H1 (cell line): ENCODE data around the gene TMEM82. TPM values are rescaled to one million over a fixed set of nuclear protein-coding genes. Genes with fewer than 3 reads are reported as not detected.

ENCODE experiments used
- CTCF ChIA-PET: fragments of 300-600 bp; sonication (Branson Sonifier 250); formaldehyde crosslinking; loops from one replicate; lab custom pipeline; 2021; ENCODE audit not compliant: partially characterized antibody; lab: Charles Lee
- POLR2A ChIA-PET: fragments of 300-600 bp; sonication (Branson Sonifier 250); formaldehyde crosslinking; loops from one replicate; lab custom pipeline; 2021; ENCODE audit warnings: inconsistent platforms; ENCODE audit not compliant: partially characterized antibody; lab: Charles Lee
- DNase-seq, 2 experiments: peaks; one replicate each; pipeline versions ENCODE4 v3.0.0 to v3.0.0-alpha.2; 2010 to 2022; ENCODE audit warnings: low spot score in 2 of 2, low read depth in 1 of 2, mixed read lengths in 1 of 2
- FAIRE-seq: peaks from 2 replicates; lab custom pipeline; 2011; peaks lifted over from hg19 to GRCh38; lab: Jason Lieb, UNC
- H2AFZ ChIP-seq: 2 replicates; pipeline ENCODE4 v1.8.1; 2012; ENCODE audit warnings: low read length, inconsistent platforms
- H2AK5ac ChIP-seq: 2 replicates; pipeline ENCODE4 v1.6.1; 2013; ENCODE audit warnings: low read depth, low read length
- H2BK120ac ChIP-seq: replicated peaks from 2 replicates; pipeline ENCODE3; 2013; ENCODE audit warnings: low read depth, low read length, inconsistent platforms
- H2BK12ac ChIP-seq: 2 replicates; pipeline ENCODE4 v1.6.1; 2013; ENCODE audit warnings: low read depth, low read length
- H2BK15ac ChIP-seq: 2 replicates; pipeline ENCODE4 v1.6.1; 2013; ENCODE audit warnings: low read length
- H2BK20ac ChIP-seq: 2 replicates; pipeline ENCODE4 v1.6.1; 2013; ENCODE audit warnings: low read length
- H2BK5ac ChIP-seq: 2 replicates; pipeline ENCODE4 v1.6.1; 2013; ENCODE audit warnings: low read depth, low read length
- H3K14ac ChIP-seq: 2 replicates; pipeline ENCODE4 v1.6.1; 2013; ENCODE audit warnings: inconsistent platforms; ENCODE audit not compliant: insufficient read length
- H3K18ac ChIP-seq: 2 replicates; pipeline ENCODE4 v1.6.1; 2013; ENCODE audit warnings: low read length; ENCODE audit errors: extremely low read depth
- H3K23ac ChIP-seq: 2 replicates; pipeline ENCODE4 v1.6.1; 2013; ENCODE audit warnings: inconsistent platforms; ENCODE audit not compliant: insufficient read length
- H3K23me2 ChIP-seq: 2 replicates; pipeline ENCODE4 v1.6.1; 2013; ENCODE audit warnings: low read depth, low read length
- H3K27ac ChIP-seq: 2 replicates; pipeline ENCODE4 v1.6.1; 2011; ENCODE audit warnings: low read depth, low read length, inconsistent platforms
- H3K27me3 ChIP-seq, 4 experiments: replicated peaks in 1 of 4; 1 replicate in 1 of 4; 2 replicates in 3 of 4; pipeline versions ENCODE4 v1.6.1 to v1.8.1; 2011 to 2013; ENCODE audit warnings: low read length in 3 of 4, mild to moderate bottlenecking in 3 of 4, inconsistent platforms in 2 of 4, mixed read lengths in 2 of 4, moderate library complexity in 1 of 4; ENCODE audit not compliant: control insufficient read depth in 3 of 4, insufficient read depth in 3 of 4; ENCODE audit errors: extremely low read depth in 1 of 4
- H3K36me3 ChIP-seq, 4 experiments: 2 replicates each; pipeline versions ENCODE4 v1.6.1 to v1.8.1; 2011 to 2013; ENCODE audit warnings: mild to moderate bottlenecking in 4 of 4, low read length in 3 of 4, moderate library complexity in 2 of 4, control low read depth in 1 of 4, inconsistent platforms in 1 of 4; ENCODE audit not compliant: insufficient read depth in 4 of 4, control insufficient read depth in 2 of 4
- H3K4ac ChIP-seq: replicated peaks from 2 replicates; pipeline ENCODE3; 2013; ENCODE audit warnings: low read length, low read depth, mixed read lengths, inconsistent platforms; ENCODE audit not compliant: insufficient read length
- H3K4me1 ChIP-seq, 4 experiments: replicated peaks in 1 of 4; 1 replicate in 1 of 4; 2 replicates in 3 of 4; pipeline versions ENCODE4 v1.6.1 to v1.8.1; 2011 to 2013; ENCODE audit warnings: low read length in 3 of 4, inconsistent platforms in 2 of 4, mixed read lengths in 1 of 4; ENCODE audit not compliant: insufficient read depth in 4 of 4, control insufficient read depth in 3 of 4
- H3K4me2 ChIP-seq, 2 experiments: 2 replicates each; pipeline versions ENCODE4 v1.6.1 to v1.8.1; 2011 to 2013; ENCODE audit warnings: low read depth in 2 of 2, low read length in 2 of 2, control low read depth in 1 of 2, inconsistent platforms in 1 of 2, mild to moderate bottlenecking in 1 of 2; ENCODE audit not compliant: insufficient read depth in 1 of 2
- H3K4me3 ChIP-seq, 4 experiments: fragments of 200-600, 300-600 bp in 1 of 4; sonication (generic), shearing (Covaris generic), sonication (Bioruptor Twin) in 1 of 4; 2 replicates each; pipeline versions ENCODE4 v1.5.1 to v1.8.1; 2011 to 2016; ENCODE audit warnings: low read length in 4 of 4, low read depth in 3 of 4, control low read depth in 2 of 4, inconsistent platforms in 2 of 4, mild to moderate bottlenecking in 2 of 4, mixed read lengths in 1 of 4, moderate library complexity in 1 of 4; ENCODE audit not compliant: insufficient read depth in 2 of 4; ENCODE audit errors: extremely low read depth in 1 of 4
- H3K56ac ChIP-seq: replicated peaks from 2 replicates; pipeline ENCODE3; 2013; ENCODE audit warnings: low read depth, mild to moderate bottlenecking, mixed read lengths, low read length, inconsistent platforms; ENCODE audit not compliant: insufficient read length
- H3K79me1 ChIP-seq: 2 replicates; pipeline ENCODE4 v1.6.1; 2013; ENCODE audit warnings: low read depth, low read length, control low read depth
- H3K79me2 ChIP-seq, 2 experiments: 2 replicates each; pipeline versions ENCODE4 v1.6.1 to v1.8.1; 2012 to 2013; ENCODE audit warnings: low read length in 2 of 2, mild to moderate bottlenecking in 2 of 2, inconsistent platforms in 1 of 2; ENCODE audit not compliant: insufficient read depth in 2 of 2, control insufficient read depth in 1 of 2
- H3K9ac ChIP-seq, 4 experiments: replicated peaks in 1 of 4; 1 replicate in 1 of 4; 2 replicates in 3 of 4; pipeline versions ENCODE4 v1.6.1 to v1.8.1; 2011 to 2013; ENCODE audit warnings: low read depth in 3 of 4, low read length in 3 of 4, control low read depth in 2 of 4, mild to moderate bottlenecking in 2 of 4, moderate library complexity in 2 of 4, inconsistent platforms in 1 of 4; ENCODE audit errors: extremely low read depth in 1 of 4
- H3K9me3 ChIP-seq, 2 experiments: 2 replicates each; pipeline versions ENCODE4 v1.6.1 to v1.8.1; 2012 to 2013; ENCODE audit warnings: mild to moderate bottlenecking in 2 of 2, moderate library complexity in 2 of 2, control low read depth in 1 of 2, inconsistent platforms in 1 of 2, low read depth in 1 of 2, low read length in 1 of 2, mixed read lengths in 1 of 2; ENCODE audit not compliant: insufficient read depth in 2 of 2
- H4K20me1 ChIP-seq, 2 experiments: replicated peaks in 1 of 2; 2 replicates each; pipeline versions ENCODE3 to v1.8.1; 2011 to 2013; ENCODE audit warnings: inconsistent platforms in 2 of 2, low read length in 2 of 2, mild to moderate bottlenecking in 1 of 2; ENCODE audit not compliant: insufficient read depth in 2 of 2, control insufficient read depth in 1 of 2
- H4K5ac ChIP-seq: 2 replicates; pipeline ENCODE4 v1.6.1; 2013; ENCODE audit warnings: low read length, low read depth, mixed read lengths, inconsistent platforms; ENCODE audit not compliant: insufficient read length
- H4K8ac ChIP-seq: 2 replicates; pipeline ENCODE4 v1.8.0; 2013; ENCODE audit warnings: mild to moderate bottlenecking, moderate library complexity, low read length, inconsistent platforms; ENCODE audit not compliant: insufficient read depth; ENCODE audit errors: extremely low read depth
- H4K91ac ChIP-seq: replicated peaks from 2 replicates; pipeline ENCODE3; 2013; ENCODE audit warnings: low read length, mixed read lengths, inconsistent platforms; ENCODE audit not compliant: insufficient read length
- BCL11A ChIP-seq, 2 experiments: IDR thresholded peaks; one replicate each; pipeline ENCODE4 v1.6.1; 2011; ENCODE audit warnings: low read depth in 2 of 2, low read length in 2 of 2, mild to moderate bottlenecking in 2 of 2
- BRCA1 ChIP-seq: IDR thresholded peaks from 2 replicates; pipeline ENCODE4 v1.6.1; 2012; ENCODE audit warnings: low read depth, low read length, improper control_type of control experiment
- CBX8 ChIP-seq: fragments of 300-800, 300-1000 bp; sonication (generic); IDR thresholded peaks from 2 replicates; pipeline ENCODE4 v1.7.1; 2016; ENCODE audit warnings: low read depth, low read length, borderline replicate concordance
- GTF2F1 ChIP-seq: IDR thresholded peaks from 2 replicates; pipeline ENCODE4 v1.6.1; 2012; ENCODE audit warnings: low read depth, low read length, improper control_type of control experiment, borderline replicate concordance
- JUND ChIP-seq: IDR thresholded peaks from 2 replicates; pipeline ENCODE4 v1.6.1; 2011; ENCODE audit warnings: mild to moderate bottlenecking, improper control_type of control experiment, low read length
- KDM5A ChIP-seq: fragments of 200-600 bp; IDR thresholded peaks from 2 replicates; pipeline ENCODE4 v1.7.1; 2012; ENCODE audit warnings: mild to moderate bottlenecking, low read length, inconsistent platforms, mixed read lengths
- PHF8 ChIP-seq: fragments of 200-600 bp; sonication (generic); conservative IDR thresholded peaks from 2 replicates; pipeline ENCODE4 v1.7.1; 2012; ENCODE audit warnings: low read depth, mild to moderate bottlenecking, inconsistent platforms, low read length, moderate library complexity
- SAP30 ChIP-seq: fragments of 300-600 bp; sonication (generic); IDR thresholded peaks from 2 replicates; pipeline ENCODE4 v1.7.1; 2012; ENCODE audit warnings: low read length, moderate library complexity, mild to moderate bottlenecking, inconsistent platforms; ENCODE audit not compliant: insufficient read depth, insufficient replicate concordance
- SIRT6 ChIP-seq: IDR thresholded peaks from one replicate; pipeline ENCODE4 v1.7.1; 2012; ENCODE audit warnings: low read length, inconsistent platforms
- SP4 ChIP-seq: IDR thresholded peaks from 2 replicates; pipeline ENCODE4 v1.6.1; 2012; ENCODE audit warnings: low read length, inconsistent platforms
- ZNF274 ChIP-seq: IDR thresholded peaks from 2 replicates; pipeline ENCODE4 v1.7.0; 2012; ENCODE audit warnings: low read length, borderline replicate concordance; ENCODE audit errors: extremely low read depth
- WGBS, 2 experiments: shearing (Covaris generic) in 1 of 2; methylation state at CpG; one replicate each; pipeline versions ENCODE4 v1.1.6 to v1.1.7; 2013 to 2015; ENCODE audit warnings: low lambda C conversion rate in 2 of 2, mixed read lengths in 2 of 2, inconsistent platforms in 1 of 2, low coverage in 1 of 2, missing lambda C conversion rate in 1 of 2; ENCODE audit not compliant: insufficient replicate concordance in 2 of 2, insufficient coverage in 1 of 2, insufficient read length in 1 of 2; ENCODE audit errors: extremely low coverage in 1 of 2, missing lambda C conversion rate in 1 of 2; 5-methylcytosine and 5-hydroxymethylcytosine counted together
- polyA plus RNA-seq, 7 experiments: library from polyadenylated mRNA; depleted of rRNA in 3 of 7; stranded (reverse) in 5 of 7; unstranded in 2 of 7; fragments of >200 nt in 5 of 7; fragments of 200-250 nt in 2 of 7; gene quantifications; 1 replicate in 5 of 7; 2 replicates in 1 of 7; 4 replicates in 1 of 7; pipeline versions ENCODE4 v1.2.1 to v1.2.3, GENCODE V29; 2011 to 2013; ENCODE audit warnings: missing spikeins in 2 of 7, mixed read lengths in 2 of 7
- total RNA-seq: library from RNA; stranded (reverse); fragmentation: NEBNext Ultra II Directional; extraction: Animal tissue kit (Norgen Biotek cat#: 25700); gene quantifications from 2 replicates; pipeline ENCODE4 v1.2.1, GENCODE V29; 2021
- TF ChIP-seq, protein P1 (sequence below), 3 experiments: IDR thresholded peaks; 1 replicate in 2 of 3; 2 replicates in 1 of 3; pipeline versions ENCODE4 v1.5.1 to v1.6.1; 2011; ENCODE audit warnings: low read length in 3 of 3, mild to moderate bottlenecking in 3 of 3, inconsistent platforms in 2 of 3, low read depth in 1 of 3, moderate library complexity in 1 of 3; ENCODE audit not compliant: insufficient read depth in 1 of 3; ENCODE audit errors: control extremely low read depth in 1 of 3

Gene TMEM82
- total and polyA plus RNA-seq, 2 of the 8 experiments (the other 6 are each of a cell fraction or from before 2014, with no cell fraction given): 0.32 to 2.1 TPM

GRCh38 chr1:15727021-15727420 is 15.3 kb upstream of the TMEM82 start:
- DNase-seq: no peak
- CTCF ChIA-PET: interaction anchor here (1.2 kb wide), 1 partner anchor 45 kb away, joined by 3 read pairs; no protein-coding TSS in a partner anchor
- no peak overlapping the region for H2AFZ ChIP-seq
- TF ChIP-seq BCL11A (IDR thresholded peaks at IDR 0.05; ENCODE audit: low read depth in 2 of 2, low read length in 2 of 2) (no peak), GTF2F1 (no peak), CBX8 (no peak), SIRT6 (no peak), KDM5A (no peak), SP4 (no peak), JUND (no peak), BRCA1 (no peak), SAP30 (no peak), ZNF274 (no peak), PHF8 (no peak)
- TF ChIP-seq, protein P1, sequence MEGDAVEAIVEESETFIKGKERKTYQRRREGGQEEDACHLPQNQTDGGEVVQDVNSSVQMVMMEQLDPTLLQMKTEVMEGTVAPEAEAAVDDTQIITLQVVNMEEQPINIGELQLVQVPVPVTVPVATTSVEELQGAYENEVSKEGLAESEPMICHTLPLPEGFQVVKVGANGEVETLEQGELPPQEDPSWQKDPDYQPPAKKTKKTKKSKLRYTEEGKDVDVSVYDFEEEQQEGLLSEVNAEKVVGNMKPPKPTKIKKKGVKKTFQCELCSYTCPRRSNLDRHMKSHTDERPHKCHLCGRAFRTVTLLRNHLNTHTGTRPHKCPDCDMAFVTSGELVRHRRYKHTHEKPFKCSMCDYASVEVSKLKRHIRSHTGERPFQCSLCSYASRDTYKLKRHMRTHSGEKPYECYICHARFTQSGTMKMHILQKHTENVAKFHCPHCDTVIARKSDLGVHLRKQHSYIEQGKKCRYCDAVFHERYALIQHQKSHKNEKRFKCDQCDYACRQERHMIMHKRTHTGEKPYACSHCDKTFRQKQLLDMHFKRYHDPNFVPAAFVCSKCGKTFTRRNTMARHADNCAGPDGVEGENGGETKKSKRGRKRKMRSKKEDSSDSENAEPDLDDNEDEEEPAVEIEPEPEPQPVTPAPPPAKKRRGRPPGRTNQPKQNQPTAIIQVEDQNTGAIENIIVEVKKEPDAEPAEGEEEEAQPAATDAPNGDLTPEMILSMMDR (IDR thresholded peaks at IDR 0.05; ENCODE audit: control extremely low read depth in 1 of 3, insufficient read depth in 1 of 3, low read depth in 1 of 3, low read length in 3 of 3): no peak

More at GRCh38 chr1:15727021-15727420, 15.3 kb upstream of the TMEM82 start:
- no peak overlapping the region for H4K8ac ChIP-seq
- no peaks in the 10 kb centered on the region for H3K23me2 ChIP-seq
- no peak overlapping the region for H3K18ac ChIP-seq
- no peak overlapping the region for H2BK12ac ChIP-seq
- no peaks in the 10 kb centered on the region for H3K79me1 ChIP-seq
- POLR2A ChIA-PET: no interaction called here
- no peak overlapping the region for H3K56ac ChIP-seq
- H4K91ac ChIP-seq: no peak overlapping the region
- no peak overlapping the region for H3K9ac ChIP-seq
- no peak overlapping the region for H3K4me3 ChIP-seq
- H3K14ac ChIP-seq: no peak overlapping the region
- FAIRE-seq: no peak
- H2BK120ac ChIP-seq: no peak overlapping the region
- H3K4me1 ChIP-seq: no peaks in the 10 kb centered on the region
- 96% methylated on average over 14 of the region's 21 CpGs; no CpG with 5 or more reads in 1 of the 2 experiments for WGBS, 2 experiments
- peaks cover 0 to 3% of the 10 kb centered on the region in 2 experiments for H4K20me1 ChIP-seq
- no peaks in the 10 kb centered on the region; a peak in 1 of 7 replicates for H3K27me3 ChIP-seq
- H4K5ac ChIP-seq: no peak overlapping the region
- H2AK5ac ChIP-seq: no peak overlapping the region
- no peak overlapping the region for H2BK15ac ChIP-seq
- no peak overlapping the region for H3K27ac ChIP-seq
- H3K4ac ChIP-seq: no peak overlapping the region
- H3K79me2 ChIP-seq: no peaks in the 10 kb centered on the region
- no peak overlapping the region for H2BK20ac ChIP-seq
- no peak overlapping the region for H3K4me2 ChIP-seq
- no peak overlapping the region for H3K23ac ChIP-seq
- no peaks in the 10 kb centered on the region for H3K9me3 ChIP-seq
- peaks cover 4 to 20% (median 13%) of the 10 kb centered on the region in 4 experiments; a peak in 5 of 8 replicates for H3K36me3 ChIP-seq
- H2BK5ac ChIP-seq: no peak overlapping the region
